Prostate gland (tissue), 2 donors: Measurements from ENCODE around the gene CLIC5. TPM values are rescaled to one million over a fixed set of nuclear protein-coding genes. Genes with fewer than 3 reads are reported as not detected.

ENCODE experiments used
- DNase-seq: peaks from one replicate; pipeline ENCODE4 v3.0.0-alpha.2; 2019; ENCODE audit warnings: low spot score
- H3K27ac ChIP-seq, 2 donors: fragments of 200-600 bp; sonication (generic); 2 replicates each; pipeline ENCODE4 v1.5.1; 2017 to 2019
- H3K27me3 ChIP-seq: fragments of 200-600 bp; sonication (generic); replicated peaks from 2 replicates; pipeline ENCODE4 v1.5.1; 2019; ENCODE audit not compliant: insufficient read depth
- H3K36me3 ChIP-seq, 2 donors: fragments of 200-600 bp; sonication (generic); 1 replicate in 1 of 2; 2 replicates in 1 of 2; pipeline versions ENCODE4 v1.5.1 to v1.8.1; 2017 to 2019
- H3K4me1 ChIP-seq: fragments of 200-600 bp; sonication (generic); replicated peaks from 2 replicates; pipeline ENCODE4 v1.5.1; 2019
- H3K4me3 ChIP-seq, 2 donors: fragments of 200-600 bp; sonication (generic); 2 replicates each; pipeline ENCODE4 v1.5.1; 2017 to 2019
- H3K9me3 ChIP-seq: fragments of 200-600 bp; sonication (generic); 2 replicates; pipeline ENCODE4 v1.5.1; 2017
- POLR2A ChIP-seq: fragments of 450-650 bp; IDR thresholded peaks from one replicate; pipeline ENCODE4 v1.6.1; 2016; ENCODE audit warnings: antibody characterized with exemption, mild to moderate bottlenecking
- POLR2AphosphoS5 ChIP-seq: sonication (generic); formaldehyde crosslinking; IDR thresholded peaks from one replicate; pipeline ENCODE4 v1.6.1; 2017; ENCODE audit warnings: antibody characterized with exemption
- WGBS: methylation state at CpG from one replicate; pipeline ENCODE4 v1.1.5; 2018; 5-methylcytosine and 5-hydroxymethylcytosine counted together
- intact Hi-C: fragments of 100-400 bp; cut with DNase I; formaldehyde crosslinking; loops from one replicate; pipeline ENCODE4 v1.14.2; 2022
- total RNA-seq, 2 donors: library from RNA; depleted of rRNA; stranded (reverse); fragments of >200 nt; gene quantifications; one replicate each; pipeline ENCODE4 v1.1.0, GENCODE V29; 2016
- TF ChIP-seq, protein P1 (sequence below), 4 experiments: fragments of 200-600 bp in 2 of 4; fragments of 450-650 bp in 2 of 4; sonication (generic) in 2 of 4; IDR thresholded peaks; 1 replicate in 3 of 4; 2 replicates in 1 of 4; pipeline ENCODE4 v1.5.1; 2016 to 2019; ENCODE audit warnings: antibody characterized with exemption in 4 of 4, mild to moderate bottlenecking in 2 of 4, moderate library complexity in 2 of 4

CLIC5 gene
- total RNA-seq, 2 donors from 2014 or later: 3.2 to 4.5 TPM

DNA sequence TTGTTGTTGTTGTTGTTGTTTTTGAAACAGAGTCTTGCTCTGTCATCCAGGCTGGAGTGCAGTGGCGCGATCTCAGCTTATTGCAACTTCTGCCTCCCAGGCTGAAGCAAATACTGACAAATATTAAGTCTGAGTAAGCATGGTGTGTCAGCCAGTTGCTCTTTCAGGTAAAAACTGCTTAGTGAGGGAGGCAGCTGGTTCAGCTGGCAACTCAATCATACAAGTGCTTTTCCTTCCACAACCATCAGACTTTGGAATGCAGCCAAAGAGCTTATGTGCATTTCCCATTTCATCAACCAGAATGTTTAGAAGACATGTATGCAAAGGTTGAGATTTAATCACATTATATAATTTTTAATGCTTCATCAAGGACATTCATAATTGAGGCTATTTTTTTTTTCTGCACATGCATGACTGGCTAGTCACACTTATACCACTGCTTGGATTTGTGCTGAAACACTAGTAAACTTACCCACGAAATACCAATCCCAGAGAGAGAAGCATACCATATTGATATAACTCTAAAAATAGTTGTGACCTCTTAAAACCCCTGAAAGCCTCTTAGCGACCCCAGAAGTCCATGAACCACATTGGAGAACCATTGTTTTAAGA, 56.0 kb downstream of the CLIC5 start:
- 65% methylated on average over 4 of the region's 4 CpGs for WGBS
- no peaks in the 10 kb centered on the region for H3K4me1 ChIP-seq
- H3K27me3 ChIP-seq: no peaks in the 10 kb centered on the region
- no peak overlapping the region for H3K4me3 ChIP-seq
- no peaks in the 10 kb centered on the region for H3K36me3 ChIP-seq
- H3K27ac ChIP-seq: no peak overlapping the region
- TF ChIP-seq POLR2A (no peak), POLR2AphosphoS5 (no peak)
- TF ChIP-seq, protein P1, sequence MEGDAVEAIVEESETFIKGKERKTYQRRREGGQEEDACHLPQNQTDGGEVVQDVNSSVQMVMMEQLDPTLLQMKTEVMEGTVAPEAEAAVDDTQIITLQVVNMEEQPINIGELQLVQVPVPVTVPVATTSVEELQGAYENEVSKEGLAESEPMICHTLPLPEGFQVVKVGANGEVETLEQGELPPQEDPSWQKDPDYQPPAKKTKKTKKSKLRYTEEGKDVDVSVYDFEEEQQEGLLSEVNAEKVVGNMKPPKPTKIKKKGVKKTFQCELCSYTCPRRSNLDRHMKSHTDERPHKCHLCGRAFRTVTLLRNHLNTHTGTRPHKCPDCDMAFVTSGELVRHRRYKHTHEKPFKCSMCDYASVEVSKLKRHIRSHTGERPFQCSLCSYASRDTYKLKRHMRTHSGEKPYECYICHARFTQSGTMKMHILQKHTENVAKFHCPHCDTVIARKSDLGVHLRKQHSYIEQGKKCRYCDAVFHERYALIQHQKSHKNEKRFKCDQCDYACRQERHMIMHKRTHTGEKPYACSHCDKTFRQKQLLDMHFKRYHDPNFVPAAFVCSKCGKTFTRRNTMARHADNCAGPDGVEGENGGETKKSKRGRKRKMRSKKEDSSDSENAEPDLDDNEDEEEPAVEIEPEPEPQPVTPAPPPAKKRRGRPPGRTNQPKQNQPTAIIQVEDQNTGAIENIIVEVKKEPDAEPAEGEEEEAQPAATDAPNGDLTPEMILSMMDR (IDR thresholded peaks at IDR 0.05): no peak
- no peak for DNase-seq
- H3K9me3 ChIP-seq: no peaks in the 10 kb centered on the region
- intact Hi-C loops: no loop called here

DNA sequence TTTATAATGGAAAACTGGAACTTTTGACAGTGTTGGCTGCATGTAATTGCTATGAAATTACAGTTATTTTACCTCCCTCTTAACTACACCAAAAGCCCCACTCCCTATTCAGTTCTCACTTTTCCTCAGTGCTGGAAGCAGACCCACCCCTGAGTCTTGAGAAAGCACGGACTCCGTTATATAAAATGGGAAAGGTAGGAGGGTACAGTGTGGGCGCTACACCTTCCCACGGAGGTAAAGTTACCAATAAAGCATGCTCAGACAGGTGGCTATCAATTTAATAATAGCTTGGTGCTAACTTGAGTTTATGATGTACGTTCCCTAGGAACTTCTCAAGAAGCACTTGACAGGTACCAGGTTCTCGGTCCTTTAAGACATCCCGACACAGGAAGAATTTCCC, 59.0 kb downstream of the CLIC5 start:
- H3K27me3 ChIP-seq: no peaks in the 10 kb centered on the region

DNA sequence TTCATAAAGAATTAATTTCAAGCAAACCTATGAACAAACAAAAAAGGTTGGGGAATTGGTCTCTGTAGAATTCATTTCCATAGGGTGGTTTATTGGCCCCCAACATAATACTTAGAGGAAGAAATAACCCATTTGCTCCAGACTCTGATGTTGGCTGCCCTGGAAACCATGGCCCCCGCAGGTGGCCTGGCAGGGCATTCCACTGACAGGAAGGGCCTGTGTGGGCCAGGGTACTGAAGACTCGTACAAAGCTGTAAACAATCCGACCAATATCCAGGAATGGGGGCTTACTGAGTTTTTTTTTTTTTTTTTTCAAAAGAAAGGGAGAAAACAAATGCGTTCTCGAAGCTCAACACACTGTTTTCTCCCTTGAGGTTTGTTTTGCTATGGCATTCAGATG, 59.5 kb downstream of the CLIC5 start:
- H3K4me3 ChIP-seq: no peak overlapping the region
- no peak for DNase-seq
- intact Hi-C loops: no loop called here
- 69% methylated on average over 5 of the region's 5 CpGs for WGBS
- no peaks in the 10 kb centered on the region for H3K36me3 ChIP-seq
- H3K27me3 ChIP-seq: no peaks in the 10 kb centered on the region
- no peak overlapping the region for H3K27ac ChIP-seq
- H3K4me1 ChIP-seq: no peaks in the 10 kb centered on the region
- TF ChIP-seq POLR2A: no peak
- no peak for TF ChIP-seq POLR2AphosphoS5
- TF ChIP-seq, protein P1 (IDR thresholded peaks at IDR 0.05): no peak
- H3K9me3 ChIP-seq: no peaks in the 10 kb centered on the region

More for the DNA sequence above, 59.0 kb downstream of the CLIC5 start:
- Histone ChIP-seq H3K27ac (no peak overlapping the region), H3K9me3 (no peaks in the 10 kb centered on the region), H3K4me3 (no peak overlapping the region), H3K36me3 (no peaks in the 10 kb centered on the region), H3K4me1 (no peaks in the 10 kb centered on the region)
- DNase-seq: no peak
- 58% methylated on average over 7 of the region's 7 CpGs for WGBS
- intact Hi-C loops: no loop called here
- no peak for TF ChIP-seq POLR2A
- TF ChIP-seq, protein P1 (IDR thresholded peaks at IDR 0.05): no peak
- TF ChIP-seq POLR2AphosphoS5: no peak

DNA sequence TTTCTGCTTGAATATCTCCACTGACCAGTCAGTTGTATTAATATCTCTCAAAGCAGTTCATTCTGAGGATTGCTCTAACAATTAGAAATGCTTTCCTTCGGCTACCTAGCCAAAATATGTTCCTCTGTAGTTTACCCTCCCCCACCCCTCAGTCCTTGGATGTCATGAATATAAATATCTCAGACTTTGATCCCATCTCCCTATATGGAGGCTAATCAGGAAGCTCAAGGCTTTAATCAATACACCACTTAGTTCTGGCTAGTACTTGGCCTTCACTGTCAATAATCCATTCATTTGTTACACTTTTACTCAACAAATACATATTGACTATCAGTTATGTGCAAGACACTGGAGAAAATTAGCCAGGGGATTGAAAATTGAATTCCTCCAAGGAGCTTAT, 60.1 kb downstream of the CLIC5 start:
- no peak overlapping the region for H3K27ac ChIP-seq
- no peak for DNase-seq
- 89% methylated on average over 1 of the region's 1 CpG for WGBS
- no peaks in the 10 kb centered on the region for H3K9me3 ChIP-seq
- intact Hi-C loops: no loop called here
- H3K27me3 ChIP-seq: no peaks in the 10 kb centered on the region
- H3K4me3 ChIP-seq: no peak overlapping the region
- H3K4me1 ChIP-seq: no peaks in the 10 kb centered on the region
- no peak for TF ChIP-seq POLR2A
- TF ChIP-seq, protein P1 (IDR thresholded peaks at IDR 0.05): no peak
- no peak for TF ChIP-seq POLR2AphosphoS5
- H3K36me3 ChIP-seq: no peaks in the 10 kb centered on the region

DNA sequence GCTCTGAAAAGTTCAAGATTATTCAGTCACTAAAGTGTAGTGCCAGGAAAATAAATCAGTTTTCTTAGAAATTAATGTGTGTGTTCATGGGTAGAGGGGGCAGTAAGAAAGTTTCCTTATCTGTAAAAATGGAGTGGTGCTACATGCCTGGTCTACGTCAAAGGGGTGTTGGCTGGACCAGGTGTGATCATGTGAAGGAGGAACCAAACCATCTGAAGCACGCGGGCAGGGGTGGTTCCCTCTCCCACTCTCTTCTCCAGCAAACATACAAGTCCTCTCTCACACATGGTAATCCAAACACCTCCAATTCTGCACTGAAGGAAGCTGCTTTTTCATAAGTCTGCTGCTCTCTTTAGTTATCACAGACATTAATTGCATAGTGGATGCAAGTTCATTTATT, 63.1 kb downstream of the CLIC5 start:
- TF ChIP-seq POLR2AphosphoS5 (no peak), POLR2A (no peak)
- TF ChIP-seq, protein P1 (IDR thresholded peaks at IDR 0.05): no peak
- no peak for DNase-seq
- Histone ChIP-seq H3K36me3 (no peaks in the 10 kb centered on the region), H3K9me3 (no peaks in the 10 kb centered on the region), H3K4me1 (no peaks in the 10 kb centered on the region), H3K4me3 (no peak overlapping the region), H3K27ac (no peak overlapping the region), H3K27me3 (no peaks in the 10 kb centered on the region)
- WGBS: 93% methylated on average over 3 of the region's 3 CpGs
- intact Hi-C loops: no loop called here
